ENCODE data around the gene GMDS.

GMDS gene

DNA sequence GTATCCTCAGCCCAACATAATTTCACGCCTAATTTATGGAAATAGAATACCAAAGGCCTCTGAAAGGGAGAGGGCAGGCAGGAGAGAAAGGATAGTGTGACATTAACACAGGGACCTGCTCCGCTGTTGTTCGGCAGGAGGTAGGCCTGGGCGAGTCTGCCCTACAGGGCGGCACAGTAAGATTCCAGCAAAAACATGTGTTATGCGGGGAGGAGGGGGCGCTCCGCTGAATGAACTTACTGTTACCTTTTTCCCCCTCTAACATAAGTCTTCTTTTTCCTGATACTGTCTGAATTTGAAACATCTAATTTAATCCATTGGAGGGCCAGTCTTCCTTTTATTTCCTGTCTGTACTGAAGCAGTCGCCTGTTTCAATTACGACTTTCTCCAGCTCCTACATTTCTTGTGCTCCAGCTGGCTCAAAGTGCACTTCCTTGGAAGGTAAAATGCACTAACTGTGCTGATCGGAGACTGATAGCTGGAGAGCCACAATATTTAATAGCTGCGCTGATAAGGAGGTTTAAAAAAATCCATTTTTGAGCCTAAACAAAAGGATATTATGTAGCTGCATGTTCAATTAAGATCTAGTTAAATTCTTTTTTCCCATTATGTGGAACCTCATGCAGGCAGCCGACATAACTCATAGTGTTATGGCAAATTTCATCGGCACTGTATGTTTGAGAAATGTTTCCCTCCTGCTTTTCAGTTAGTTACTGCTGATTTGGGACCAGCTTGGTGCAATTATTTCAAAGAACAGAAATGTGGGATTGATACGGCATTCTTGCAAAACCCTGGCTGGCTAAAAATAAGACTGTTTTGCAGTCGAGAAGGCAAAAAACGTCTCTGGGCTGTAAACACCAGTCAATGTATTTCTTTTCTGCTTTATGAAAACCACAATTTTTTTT is 442.7 kb downstream of the GMDS start:
- DNase-seq (ENCODE audit: low read depth in 3 of 3) = no peak

DNA sequence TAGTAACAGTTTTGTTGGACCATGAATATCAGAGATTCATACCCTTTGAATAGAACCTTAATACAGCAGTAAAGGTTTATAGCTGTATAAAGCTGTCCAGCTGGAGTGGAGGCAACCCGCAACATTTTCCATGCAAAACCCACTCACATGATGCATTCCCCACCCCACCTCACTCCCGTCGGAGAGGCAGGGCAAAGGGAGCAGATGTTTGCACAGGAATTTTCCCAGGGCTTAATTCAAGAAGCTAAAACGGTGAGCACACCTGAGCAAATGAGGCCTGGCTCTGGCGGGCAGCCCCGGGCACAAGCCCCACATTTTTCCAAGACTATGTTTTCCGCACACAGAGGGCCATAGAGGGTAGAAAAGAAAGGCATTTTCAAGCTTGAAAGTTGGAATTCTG is 444.0 kb downstream of the GMDS start:
- DNase-seq (ENCODE audit: low read depth in 3 of 3) = no peak

DNA sequence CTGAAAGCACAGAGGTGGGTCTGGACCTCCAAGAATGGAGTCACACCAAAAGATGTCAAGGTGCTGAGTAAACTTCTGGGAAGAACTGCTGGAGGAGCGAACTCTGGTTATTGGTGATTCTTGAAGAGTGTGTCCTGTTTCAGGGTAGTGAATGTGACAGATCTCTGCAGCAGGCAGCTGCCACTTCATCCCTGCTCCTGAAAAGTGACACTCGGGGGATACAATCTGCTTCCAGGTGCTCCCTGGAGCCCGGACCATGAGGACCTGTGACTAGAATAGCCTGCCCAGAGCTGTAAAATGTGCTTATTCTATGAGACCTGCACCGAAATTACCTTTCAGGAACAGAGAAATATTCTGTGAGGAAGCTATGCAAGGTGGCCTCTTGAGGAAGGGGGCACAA is 444.6 kb downstream of the GMDS start:
- DNase-seq (ENCODE audit: low read depth in 3 of 3) = no peak

DNA sequence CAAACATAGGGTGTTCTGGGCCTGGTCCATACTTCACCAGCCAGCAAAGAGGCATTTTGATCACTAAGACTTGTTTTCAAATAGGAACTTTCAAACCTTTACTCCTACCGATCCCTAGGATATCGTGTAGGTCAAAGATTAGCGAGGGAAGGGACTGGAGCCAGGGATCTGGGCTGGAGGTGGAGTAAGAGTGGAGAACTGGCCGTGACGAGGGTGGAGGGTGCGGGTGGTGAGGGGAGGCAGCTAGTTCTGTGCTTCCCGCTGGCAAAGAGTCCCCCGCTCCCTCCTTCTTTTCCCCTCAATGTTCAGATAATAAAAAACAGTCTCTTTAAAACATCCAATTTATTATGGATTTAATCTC is 446.5 kb downstream of the GMDS start:
- DNase-seq (ENCODE audit: low read depth in 3 of 3) = no peak

DNA sequence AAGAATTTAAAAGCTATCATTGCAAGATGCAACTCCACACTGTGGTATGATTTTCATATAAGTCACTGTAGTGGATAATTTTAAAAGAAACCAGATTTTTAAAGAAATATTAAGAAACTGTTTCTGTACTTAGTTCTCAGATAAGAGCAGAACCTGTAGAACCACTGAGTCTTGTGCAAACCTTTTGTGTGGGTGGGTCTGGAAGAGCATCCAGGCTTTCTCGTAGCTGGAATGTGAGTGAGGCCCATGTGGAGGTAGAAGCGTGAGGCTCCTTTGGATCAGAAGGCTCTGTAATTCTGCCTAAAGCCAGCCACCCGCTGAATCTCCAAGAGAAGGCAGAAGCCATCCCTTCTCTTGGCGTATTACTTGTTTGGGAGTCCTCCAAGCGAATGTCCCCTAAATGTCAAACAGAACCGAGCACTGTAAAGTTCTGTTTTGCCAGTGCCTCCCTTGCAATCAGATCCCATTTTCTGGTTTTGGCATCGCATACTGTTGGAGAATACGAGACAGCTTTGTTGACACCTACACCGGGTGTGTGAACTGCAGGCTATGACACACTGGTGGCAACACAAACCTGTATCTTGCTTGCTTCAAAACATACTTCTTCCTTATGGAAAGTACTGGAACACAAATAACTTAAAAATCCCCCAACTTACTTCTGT is 447.0 kb downstream of the GMDS start:
- DNase-seq (ENCODE audit: low read depth in 3 of 3) = no peak

DNA sequence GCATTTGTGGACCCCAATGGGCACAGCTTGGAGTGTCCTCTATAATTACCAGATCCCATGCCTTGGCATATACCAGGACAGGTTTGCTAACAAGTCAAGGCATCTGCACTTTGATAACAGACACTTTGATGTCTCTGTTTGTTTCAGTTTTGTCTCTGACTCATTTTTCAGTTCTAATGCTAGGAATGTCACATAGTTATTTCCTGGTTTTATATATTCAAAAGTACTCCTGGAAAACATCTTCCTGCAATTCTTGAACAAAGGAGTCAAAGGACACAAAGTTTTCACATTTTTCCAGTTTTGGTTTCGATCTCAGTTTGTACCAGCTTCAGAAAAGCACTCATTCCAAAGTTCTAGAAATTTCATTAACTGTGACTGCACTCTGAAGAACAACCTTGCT is 447.6 kb downstream of the GMDS start:
- DNase-seq (ENCODE audit: low read depth in 3 of 3) = no peak

DNA sequence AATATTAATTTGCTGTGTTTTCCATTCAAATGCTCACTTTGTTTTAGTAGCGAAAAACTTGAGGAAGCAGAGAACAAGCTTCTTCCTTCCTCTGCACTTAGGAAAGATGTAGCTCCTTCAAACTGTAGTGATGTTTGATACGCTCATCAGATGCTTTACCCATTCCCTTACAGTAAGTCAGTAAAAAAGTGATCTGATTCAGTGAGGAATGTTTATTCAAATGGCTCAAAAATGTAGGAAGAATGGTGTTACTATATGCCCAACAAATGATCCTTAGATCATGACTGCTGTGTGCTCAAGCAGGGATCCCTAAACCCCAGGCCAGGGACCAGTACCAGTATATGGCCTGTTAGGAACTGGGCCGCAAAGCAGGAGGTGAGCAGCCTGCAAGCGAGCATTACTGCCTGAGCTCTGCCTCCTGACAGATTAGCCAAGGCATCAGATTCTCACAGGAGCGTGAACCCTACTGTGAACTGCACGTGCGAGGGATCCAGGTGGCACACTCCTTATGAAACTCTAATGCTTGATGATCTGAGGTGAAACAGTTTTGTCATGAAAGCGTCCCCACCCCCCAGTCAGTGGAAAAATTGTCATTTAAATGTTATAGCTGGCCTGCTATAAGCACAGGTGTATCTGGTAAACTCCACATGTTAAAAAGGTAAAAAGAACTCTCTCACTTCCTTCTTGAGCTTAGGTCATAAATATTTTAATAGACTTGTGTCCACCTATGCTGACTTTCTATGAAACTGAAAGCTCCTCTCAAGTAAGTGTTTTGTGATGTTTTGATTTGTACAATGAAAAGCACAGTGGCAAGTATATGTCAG is 448.5 kb downstream of the GMDS start:
- DNase-seq (ENCODE audit: low read depth in 3 of 3) = no peak

DNA sequence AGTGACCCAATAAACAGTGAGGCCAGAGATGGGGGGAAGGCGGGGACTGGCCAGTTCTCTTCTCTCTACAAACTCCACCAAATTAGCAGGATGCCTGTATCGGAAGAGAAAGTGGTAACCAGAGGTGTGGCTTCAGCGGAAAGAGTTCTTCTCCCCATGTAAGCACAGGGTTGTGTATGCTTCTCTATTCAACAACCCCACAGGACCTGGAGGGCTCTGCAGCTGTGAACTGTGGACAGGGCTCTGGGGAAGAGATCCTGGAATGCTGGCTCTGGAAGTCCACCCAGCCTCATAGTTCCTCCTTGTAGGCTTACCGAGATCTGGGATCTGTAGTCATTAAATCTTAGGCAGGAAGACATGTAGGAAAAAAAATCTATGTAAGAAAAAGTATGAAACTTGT is 449.5 kb downstream of the GMDS start:
- no peak for DNase-seq (ENCODE audit: low read depth in 3 of 3)

DNA sequence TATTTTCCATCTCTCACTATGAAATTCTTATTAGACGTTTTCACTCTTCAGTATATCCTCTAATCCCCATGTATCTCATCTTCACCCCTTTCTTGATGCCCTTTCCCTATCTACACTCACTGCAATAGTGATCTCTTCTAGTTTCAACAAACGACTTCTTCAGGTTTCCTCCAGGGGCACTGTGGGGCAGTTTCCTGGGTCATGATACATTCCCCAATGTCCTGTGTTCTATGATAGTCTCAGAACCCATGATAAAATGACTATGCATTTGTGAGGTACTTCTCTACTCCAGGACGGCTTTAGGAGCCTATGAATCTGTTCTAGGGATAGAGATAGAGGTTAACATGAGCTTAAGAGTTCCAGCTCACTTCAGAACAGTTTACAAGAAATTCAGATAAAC is 452.4 kb downstream of the GMDS start:
- DNase-seq (ENCODE audit: low read depth in 3 of 3) = no peak

DNA sequence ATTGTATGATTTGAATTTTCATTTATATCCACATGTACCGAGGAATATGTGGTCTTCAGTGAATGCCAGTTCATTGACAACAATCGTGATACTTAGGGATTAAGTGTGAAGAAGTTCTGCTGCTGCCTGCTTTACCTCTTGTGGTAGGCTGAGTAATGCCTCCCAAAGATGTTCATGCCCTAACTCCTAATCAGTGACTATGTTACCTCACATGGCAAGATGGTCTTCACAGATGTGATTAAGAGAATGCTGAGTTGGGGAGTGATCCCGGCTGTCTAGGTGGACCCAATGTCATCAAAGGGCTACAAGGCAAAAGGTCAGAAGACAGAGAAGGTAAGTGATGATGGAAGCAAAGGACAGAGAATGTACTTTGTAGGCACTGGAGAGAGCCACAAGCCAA is 454.7 kb downstream of the GMDS start:
- no peak for DNase-seq (ENCODE audit: low read depth in 3 of 3)

DNA sequence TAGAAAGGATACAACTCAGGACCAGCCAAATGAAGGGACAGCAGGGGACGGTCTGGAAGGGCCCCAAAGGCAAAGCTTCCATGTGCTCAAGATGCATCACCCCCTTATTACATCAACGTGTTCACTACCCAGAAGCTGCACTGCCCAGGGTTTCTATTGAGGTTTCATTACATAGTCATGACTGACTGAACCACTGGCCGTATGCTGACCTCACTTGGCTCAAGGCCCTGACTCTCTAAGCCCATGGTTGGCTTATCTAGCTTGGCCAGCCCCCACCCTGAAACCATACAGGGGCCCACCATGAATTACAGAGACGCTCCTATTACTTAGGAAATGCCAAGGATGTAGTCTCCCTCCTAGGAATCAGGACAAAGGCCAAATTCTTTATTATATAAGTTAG is 456.3 kb downstream of the GMDS start:
- DNase-seq (ENCODE audit: low read depth in 3 of 3) = no peak

DNA sequence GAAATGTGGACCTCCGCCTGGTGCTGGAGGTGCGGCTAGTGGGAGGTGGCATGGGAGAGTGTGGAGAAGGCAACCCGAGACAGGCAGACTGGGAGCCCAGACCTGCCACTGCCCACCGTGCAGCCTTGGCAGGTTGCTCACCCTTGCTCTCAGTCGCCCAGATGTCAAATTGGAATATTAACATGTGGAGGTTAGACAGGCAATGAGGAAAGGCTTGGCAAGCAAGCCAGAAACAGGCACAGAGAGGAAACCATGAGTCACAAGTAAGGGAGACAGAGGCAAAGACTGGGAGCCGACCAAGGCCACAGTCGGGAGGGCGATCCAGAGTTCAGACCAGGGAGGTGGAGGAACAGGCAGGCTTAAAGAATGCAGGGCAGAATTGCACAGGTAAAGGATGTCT is 457.5 kb downstream of the GMDS start:
- no peak for DNase-seq (ENCODE audit: low read depth in 3 of 3)

DNA sequence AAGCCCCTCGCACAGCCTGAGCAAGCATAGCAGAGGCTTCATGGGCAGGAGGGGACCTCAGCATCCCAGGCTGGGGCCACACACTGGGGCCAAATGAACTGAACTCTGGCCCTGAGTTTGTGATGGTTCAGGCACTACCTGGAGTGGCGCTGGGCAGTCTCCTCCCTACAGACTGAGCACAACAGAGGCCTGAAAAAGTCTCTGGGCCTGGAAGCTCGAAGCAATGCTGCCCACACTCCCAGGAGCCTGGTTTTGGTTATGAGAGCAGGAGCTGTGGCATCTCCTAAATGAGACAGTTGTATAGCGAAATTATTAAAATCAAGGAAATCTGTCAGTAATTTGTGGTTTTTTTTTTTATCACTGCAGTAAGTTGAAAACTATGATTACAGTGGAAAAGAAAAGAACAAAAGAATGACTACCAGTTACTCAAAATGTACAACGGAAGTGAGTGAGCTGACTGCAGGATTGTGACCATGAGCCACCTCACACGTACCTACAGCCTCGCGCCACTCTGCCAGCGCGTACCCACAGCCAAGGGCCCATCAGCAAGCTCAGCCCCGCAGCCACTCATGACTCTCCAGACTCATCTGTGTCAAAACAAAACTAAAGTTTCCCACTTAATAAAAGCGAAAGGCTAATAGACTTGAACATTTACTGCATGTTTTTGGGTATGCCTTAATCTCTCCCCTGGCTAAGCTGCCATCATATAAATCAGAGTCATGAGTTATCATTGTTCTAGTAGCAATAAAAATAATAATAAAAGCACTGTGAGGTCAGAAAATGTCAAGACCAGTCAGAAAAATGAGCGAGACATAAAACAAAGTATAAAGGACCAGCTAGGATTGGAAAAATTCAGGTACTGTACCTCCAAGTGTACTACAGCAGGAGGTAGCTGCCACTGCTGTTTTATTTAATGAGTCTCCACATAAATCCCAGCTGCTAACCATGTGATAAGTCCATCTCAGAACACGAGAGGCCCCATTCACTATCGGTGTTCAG is 458.7 kb downstream of the GMDS start:
- no peak for DNase-seq (ENCODE audit: low read depth in 3 of 3)

DNA sequence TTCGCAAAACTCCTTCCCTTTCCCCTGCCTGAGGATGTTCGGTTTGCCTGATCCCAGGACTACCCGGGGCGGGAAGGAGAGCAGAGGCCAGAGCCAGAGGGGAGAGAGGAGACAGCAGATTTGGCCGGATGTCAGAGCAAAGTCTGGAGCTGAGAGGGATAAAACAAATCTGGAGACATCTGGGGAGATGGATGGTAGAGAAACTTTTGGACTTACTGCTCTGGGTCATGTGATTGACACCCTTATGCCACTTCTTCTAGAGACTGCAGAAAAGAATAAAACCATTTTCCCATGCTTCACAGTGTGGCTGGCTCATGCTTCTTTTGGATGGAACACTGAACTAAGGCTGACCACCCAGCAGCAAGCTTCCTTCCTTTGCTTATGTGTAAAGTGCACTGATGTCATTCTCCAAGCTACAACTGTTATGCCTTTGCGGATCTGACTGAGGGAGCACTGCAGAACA is 461.0 kb downstream of the GMDS start:
- no peak for DNase-seq (ENCODE audit: low read depth in 3 of 3)

DNA sequence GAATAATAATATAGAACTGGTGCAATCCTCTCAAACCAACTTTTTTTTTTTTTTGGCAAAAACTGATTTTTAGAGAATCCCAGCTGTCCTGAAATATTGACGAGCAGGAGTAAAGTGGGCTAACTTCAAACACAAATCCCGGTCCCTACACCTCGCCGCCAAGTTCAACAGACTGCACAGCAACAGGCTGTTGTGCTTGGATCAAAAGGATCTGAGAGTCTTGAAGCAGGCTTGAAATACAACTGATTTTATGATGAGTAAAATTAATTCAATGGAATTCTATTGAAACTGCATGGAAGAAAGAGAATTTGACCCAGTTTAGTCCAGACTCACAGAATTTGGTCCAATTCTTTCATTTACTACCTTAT is 463.6 kb downstream of the GMDS start:
- DNase-seq (ENCODE audit: low read depth in 3 of 3) = no peak

DNA sequence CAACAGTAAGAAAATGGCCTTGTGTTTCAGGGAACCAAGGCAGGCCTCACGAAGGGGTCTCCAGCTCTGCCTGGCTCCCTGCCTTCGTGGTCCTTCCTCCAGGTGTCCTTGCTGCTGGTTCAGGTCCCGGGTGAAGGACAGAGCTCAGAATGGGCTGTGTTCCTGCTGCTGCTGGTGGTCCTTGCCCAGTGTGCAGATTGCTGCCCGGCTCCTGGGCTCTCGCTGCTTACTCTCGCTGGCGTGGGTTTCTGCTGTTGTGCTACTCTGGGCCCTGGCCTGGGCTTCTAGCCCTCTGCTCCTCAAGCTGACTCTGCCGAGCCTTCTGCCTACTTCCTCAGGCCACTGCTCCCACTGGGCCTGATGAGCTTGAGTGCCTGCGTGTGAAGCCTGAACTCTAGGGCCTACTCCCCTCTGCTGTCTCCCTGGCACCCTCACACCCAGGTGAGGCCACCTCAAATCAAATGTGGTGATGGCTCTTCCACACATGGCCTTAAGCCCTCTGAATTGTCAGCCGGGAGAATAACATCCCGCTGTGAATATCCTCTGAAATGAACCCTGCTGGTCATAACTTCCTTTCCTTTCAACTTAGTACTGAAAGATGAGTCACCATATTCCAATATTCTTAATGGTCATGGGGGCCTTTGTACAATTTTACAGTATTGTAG is 464.1 kb downstream of the GMDS start:
- DNase-seq (ENCODE audit: low read depth in 3 of 3) = no peak

DNA sequence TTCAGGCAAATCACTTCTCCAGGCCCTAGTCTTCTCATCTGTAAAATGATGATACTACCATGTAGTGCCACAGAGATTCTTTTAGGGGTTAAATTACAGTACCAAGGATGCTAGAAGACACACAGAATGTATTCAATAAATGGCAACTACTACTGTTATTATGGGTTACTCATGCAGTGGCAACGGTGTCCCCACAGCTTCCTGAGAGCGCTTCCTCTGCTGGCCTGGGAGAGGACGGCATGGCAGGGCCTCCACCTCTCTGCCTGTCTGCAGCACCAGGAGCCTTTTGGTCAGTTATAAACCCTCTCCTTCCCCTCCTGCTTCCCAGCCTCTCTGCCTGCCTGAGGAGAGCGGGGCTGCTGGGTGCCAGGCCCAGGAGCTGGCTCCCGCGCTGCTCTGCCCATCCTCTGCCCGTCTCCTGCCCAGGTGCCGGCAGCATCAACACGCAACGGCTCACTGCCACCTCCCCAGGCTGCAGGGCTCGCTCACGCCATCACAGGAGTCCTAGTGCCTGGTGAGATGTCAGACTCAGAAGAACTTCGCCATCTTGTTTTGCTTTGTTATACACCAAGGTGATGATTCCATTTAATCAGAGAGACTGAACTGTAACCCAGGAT is 465.0 kb downstream of the GMDS start:
- no peak for DNase-seq (ENCODE audit: low read depth in 3 of 3)

DNA sequence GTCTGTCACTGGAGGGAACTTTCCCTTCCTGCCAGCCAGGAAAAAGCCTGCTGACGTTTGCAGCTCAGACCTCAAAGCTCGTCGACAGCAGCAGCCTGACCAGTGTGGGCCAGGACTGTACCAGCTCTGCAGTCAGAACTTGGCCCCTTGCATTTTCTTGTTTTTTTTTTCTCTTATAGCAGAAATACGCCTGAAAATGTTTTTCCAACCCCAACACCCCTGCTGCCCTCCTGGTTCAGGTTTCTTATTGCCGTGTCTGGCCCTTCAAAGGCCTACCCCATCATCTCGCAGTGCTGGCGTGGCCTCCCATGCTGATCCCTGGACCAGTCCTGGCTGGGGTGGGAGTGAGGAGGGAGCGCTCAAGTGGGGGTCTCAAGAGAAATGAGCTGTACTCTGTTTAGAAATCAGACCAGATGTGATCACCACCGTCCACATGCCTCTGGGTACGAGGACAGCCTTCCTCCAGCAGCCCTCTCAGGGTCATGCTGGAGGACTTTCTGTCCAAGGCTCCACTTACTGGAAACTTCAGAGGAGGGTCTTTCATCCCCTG is 466.6 kb downstream of the GMDS start:
- DNase-seq (ENCODE audit: low read depth in 3 of 3) = no peak

DNA sequence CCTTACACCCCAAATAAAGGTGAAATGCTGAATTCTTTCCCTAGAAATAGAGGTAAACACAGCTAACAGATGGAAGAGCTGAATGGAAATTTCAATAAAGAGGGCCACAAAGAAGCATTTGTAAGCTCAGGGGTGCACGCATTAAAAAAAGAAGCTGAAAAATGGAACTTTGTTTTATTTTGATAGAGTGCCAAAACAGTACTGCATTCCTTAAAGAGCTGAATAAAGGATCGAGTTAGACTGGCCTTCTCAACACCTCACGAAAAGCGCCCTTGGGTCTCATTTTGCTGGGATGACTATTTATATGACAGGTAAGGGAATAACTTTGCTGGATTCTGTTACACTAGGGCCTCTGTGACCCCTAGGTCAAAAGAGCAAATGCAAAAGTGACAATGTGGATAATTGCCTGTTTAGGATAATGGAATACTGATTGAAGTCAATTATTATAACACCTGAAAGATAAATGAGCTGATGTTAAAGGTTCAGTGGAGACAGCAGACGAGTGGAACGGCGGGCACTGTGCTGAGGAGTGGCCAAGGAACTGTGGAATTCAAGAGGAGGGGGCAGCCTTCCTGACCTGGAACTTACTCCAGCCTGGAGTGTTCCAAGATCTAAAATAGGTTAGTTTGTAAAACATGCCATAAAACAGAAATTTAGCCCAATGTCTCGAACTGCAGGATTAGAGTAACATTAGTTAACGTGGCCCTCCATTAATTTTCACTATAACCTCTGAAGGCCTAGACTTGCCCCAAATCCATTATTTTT is 467.3 kb downstream of the GMDS start:
- DNase-seq (ENCODE audit: low read depth in 3 of 3) = no peak
